Right forelimb (tissue), 1 donor: ENCODE data around the gene SLC6A16.
"Not testable (repeated sequence)": the region's sequence is repeated elsewhere in the genome, so short reads cannot be mapped to it uniquely, and the experiment has no call there.

Source experiments
- DNase-seq: peaks from one replicate; pipeline ENCODE4 v3.0.0-alpha.2; 2018

SLC6A16 gene

GRCh38 chr19:49344505-49345423 is 19.8 kb upstream of the SLC6A16 start:
- DNase-seq, result no peak

GRCh38 chr19:49343123-49343522 is 18.1 kb upstream of the SLC6A16 start:
- peak; percentile 12 for DNase-seq

GRCh38 chr19:49342291-49342721 is 17.3 kb upstream of the SLC6A16 start:
- peak; percentile 39 for DNase-seq

GRCh38 chr19:49340865-49341718 is 16.1 kb upstream of the SLC6A16 start:
- DNase-seq, result peak; percentile 36

DNA sequence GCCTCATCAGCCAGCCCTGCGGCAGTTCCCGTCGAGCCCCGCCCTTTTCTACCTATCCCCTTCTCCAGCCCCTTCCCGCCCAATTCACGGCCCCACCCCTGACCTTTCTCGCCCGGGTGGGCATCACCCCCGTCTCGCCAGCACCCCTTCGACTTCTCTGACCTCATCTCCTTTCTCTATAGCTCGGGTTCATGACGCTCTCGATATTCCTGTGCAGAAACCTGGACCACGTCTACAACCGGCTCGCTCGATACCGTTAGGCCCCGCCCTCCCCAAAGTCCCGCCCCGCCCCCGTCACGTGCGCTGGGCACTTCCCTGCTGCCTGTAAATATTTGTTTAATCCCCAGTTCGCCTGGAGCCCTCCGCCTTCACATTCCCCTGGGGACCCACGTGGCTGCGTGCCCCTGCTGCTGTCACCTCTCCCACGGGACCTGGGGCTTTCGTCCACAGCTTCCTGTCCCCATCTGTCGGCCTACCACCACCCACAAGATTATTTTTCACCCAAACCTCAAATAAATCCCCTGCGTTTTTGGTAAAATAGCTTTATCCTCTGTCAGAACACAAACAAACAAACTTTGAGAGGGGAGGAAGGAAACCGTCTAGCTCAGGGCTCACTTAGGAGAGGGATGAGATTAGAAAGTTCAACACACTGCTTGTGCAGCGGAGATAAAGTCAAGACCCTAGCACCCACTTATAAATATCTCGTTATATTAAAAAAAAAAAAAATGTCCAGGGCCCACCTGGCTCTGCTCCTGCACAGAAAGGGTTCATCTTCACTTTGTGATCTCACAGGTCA is 15.3 kb upstream of the SLC6A16 start:
- peak; percentile 60 for DNase-seq

DNA sequence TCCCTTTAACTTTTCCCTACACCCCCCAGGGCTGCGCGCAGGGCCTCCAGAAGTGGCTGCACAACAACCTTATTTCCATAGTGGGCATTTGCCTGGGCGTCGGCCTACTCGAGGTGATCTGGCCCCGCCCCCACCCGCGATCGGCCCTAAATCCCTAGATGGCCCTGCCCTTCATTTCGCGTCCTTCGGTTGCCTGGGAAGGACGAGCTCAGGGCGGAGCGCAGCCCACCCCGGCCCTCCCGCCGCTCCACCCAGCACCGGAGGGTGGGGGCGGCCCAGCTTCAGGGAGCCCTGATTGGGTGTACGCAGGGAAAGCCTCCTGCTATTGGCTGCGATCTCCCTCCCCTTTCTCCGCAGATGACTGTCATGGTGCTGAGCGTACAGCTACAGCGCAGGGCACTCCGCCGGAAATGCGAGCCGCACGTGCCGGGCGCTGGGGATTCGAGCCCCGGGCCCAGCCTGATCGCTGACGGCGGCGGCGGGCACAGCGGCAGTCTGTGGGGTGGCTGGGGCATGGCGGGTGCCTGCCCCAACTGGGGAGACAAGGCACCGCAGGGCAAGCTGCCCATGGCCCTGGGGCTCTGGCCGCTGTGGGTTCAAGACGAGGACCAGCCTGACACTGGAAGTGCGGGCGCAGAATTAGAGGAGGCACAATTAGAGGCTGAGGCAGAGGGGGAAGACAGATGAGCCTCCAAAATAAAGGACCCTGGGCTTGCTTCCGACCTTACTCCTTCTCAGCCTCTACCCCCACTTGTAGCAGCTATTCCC is 14.5 kb upstream of the SLC6A16 start:
- DNase-seq, result peak; percentile 90

- peak; percentile 67 for DNase-seq
Measured at GRCh38 chr19:49338691-49339300, 13.8 kb upstream of the SLC6A16 start.

- DNase-seq, result peak; percentile 54
Measured at GRCh38 chr19:49338023-49338677, 13.2 kb upstream of the SLC6A16 start.

- peak; percentile 32 for DNase-seq
Measured at GRCh38 chr19:49337267-49338022, 12.5 kb upstream of the SLC6A16 start.

- DNase-seq, result no peak
Measured at GRCh38 chr19:49336482-49337266, 11.7 kb upstream of the SLC6A16 start.

- DNase-seq, result no peak
Measured at GRCh38 chr19:49335784-49336481, 10.9 kb upstream of the SLC6A16 start.

DNA sequence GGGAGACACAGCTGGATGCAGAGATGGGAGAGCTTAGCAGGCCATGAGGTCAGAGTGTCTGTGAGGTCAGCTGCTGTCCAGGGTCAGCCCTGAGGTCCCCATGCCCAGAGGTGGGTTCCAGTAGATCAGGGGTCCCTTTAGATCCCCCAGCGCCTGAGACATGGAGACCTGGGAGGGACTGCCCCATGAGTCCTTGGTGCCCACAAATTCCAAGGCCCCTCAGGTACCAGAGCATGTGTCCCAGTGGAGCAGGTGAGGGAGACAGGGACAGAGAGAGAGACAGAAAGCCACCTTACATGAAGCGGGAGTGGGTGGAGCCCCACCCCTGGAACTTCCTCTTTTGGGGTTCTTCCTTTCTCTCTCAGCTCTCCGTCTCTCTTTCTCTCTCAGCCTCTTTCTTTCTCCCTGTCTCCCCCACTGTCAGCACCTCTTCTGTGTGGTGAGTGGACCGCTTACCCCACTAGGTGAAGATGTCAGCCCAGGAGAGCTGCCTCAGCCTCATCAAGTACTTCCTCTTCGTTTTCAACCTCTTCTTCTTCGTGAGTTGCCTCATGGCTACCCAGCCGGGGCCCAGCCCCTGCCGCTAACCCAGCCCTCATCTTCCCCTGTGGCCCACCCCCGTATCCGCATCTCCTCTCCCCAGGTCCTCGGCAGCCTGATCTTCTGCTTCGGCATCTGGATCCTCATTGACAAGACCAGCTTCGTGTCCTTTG is 10.2 kb upstream of the SLC6A16 start, which contains the start of gene CD37:
Gene CD37, plus strand, starts transcription at position 336 of the 713 bp plus-strand sequence. Its CDS starts 135 bp downstream, at position 471.
- DNase-seq, result no peak

- DNase-seq, result no peak
Measured at GRCh38 chr19:49333811-49334288, 8.9 kb upstream of the SLC6A16 start.

DNA sequence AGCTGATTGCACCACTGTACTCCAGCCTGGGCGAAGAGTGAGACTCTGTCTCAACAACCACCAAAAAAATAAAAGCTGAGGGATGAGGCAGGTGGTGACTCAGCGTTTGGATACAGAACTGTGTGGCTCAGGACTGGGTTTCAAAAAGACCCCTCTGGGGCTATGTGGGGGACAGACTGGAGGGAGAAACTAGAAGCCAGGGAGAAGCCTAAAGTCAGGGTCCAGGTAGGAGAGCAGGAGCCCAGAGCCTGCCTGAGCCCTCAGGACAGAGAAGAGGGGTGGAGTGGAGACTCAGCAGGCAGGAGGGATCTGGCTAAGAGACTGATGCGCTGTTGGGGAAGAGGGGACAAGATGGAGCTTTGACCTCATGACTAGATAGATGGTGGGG is 8.4 kb upstream of the SLC6A16 start:
- DNase-seq, result no peak

GRCh38 chr19:49332691-49333417 is 7.9 kb upstream of the SLC6A16 start:
- not testable (repeated sequence) for DNase-seq

DNA sequence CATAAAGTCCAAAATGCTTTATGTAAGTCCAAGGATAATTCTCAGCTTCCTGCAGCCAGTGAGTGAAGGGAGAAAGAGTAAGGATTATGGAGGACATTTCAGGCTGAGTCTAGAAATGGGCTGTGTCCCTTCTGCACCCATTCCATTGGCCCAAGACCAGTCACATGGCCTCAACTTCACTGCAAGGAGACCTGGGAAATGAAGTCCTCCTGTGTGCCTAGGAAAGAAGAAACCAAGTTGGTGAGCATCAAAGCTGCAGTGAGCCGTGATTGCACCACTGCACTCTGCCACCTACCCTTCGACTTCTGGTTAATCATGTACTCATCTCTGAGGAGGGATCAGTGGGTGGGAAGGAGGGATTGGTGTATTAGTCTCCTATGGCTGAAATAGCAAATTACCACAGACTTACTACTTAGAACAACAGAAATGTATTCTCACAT is 6.6 kb upstream of the SLC6A16 start:
- DNase-seq, result no peak

DNA sequence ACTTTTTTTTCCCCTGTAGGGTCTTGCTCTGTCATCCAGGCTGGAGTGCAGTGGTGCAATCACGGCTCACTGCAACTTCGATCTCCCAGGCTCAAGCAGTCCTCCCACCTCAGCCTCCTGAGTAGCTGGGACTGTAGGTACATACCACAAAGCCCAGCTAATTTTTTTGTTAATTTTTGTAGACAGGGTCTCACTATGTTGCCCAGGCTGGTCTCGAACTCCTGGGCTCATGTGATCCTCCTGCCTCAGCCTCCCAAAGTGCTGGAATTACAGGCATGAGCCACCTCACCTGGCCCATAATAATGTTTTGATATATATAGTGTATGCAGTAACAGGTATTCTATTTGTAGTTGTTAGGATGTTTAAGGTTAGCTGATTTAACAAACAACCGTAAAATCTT is 6.2 kb upstream of the SLC6A16 start:
- DNase-seq, result not testable (repeated sequence)
